Activated T-helper 2 cell treated with anti-CD3 and anti-CD28 coated beads, Interferon-gamma antibody, Interleukin-2, Interleukin-4, amounts not matched to agents 10 μg/mL and 5 μg/mL and 100 μg/mL, durations not matched to agents 14 hours and 24 hours and 36 hours (primary cell): ENCODE results near the gene ACVR2B. TPM values are rescaled to one million over a fixed set of nuclear protein-coding genes. Genes with fewer than 3 reads are reported as not detected.

Experiments used
- DNase-seq: peaks from one replicate; pipeline ENCODE4 v3.0.0; 2021; ENCODE audit warnings: low spot score
- H3K27ac Mint-ChIP-seq: one replicate; pipeline ENCODE4 v1.8.0; 2021; ENCODE audit warnings: mixed read lengths
- H3K27me3 Mint-ChIP-seq: one replicate; pipeline ENCODE4 v1.8.0; 2021; ENCODE audit warnings: low read depth, mixed read lengths
- H3K36me3 Mint-ChIP-seq: one replicate; pipeline ENCODE4 v1.8.0; 2021; ENCODE audit warnings: low read depth, mixed read lengths
- H3K4me1 Mint-ChIP-seq: one replicate; pipeline ENCODE4 v1.8.0; 2021; ENCODE audit warnings: low read depth, mixed read lengths
- H3K4me3 Mint-ChIP-seq: one replicate; pipeline ENCODE4 v1.8.0; 2021; ENCODE audit warnings: low read depth, mild to moderate bottlenecking, moderate library complexity, mixed read lengths
- H3K9me3 Mint-ChIP-seq: one replicate; pipeline ENCODE4 v1.8.0; 2021; ENCODE audit warnings: mixed read lengths
- intact Hi-C: fragments of 100-400 bp; cut with micrococcal nuclease; formaldehyde crosslinking; loops from one replicate; pipeline ENCODE4 v1.15.1; 2023
- total RNA-seq: library from RNA; stranded (reverse); gene quantifications from 2 replicates; pipeline ENCODE4 v1.2.3, GENCODE V29; 2022

Gene ACVR2B
- total RNA-seq, 1 donor from 2014 or later = 12.0 TPM

DNA sequence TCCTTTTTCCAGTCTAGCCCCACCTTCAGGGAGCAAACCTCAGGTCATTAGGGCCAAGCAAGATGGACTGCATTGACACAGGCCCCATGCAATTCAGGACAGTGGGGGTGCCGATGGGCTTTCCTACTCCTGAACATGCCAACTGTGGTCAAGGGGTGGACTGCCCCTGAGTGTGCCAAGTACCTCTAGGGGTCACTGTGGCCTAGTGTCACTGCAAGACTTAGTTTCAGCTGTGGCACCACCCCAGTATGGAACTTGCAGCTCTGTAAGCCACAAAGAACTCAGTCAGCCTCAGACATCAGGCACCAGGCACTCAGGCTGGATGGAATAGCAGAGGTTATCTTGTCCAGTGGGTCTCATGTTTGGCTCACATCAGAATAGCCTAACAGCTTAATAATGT lies 74.8 kb downstream of the ACVR2B start:
- intact Hi-C loops = no loop called here
- H3K4me3 Mint-ChIP-seq = no peak overlapping the region
- DNase-seq = no peak
- no peaks in the 10 kb centered on the region for H3K4me1 Mint-ChIP-seq
- no peaks in the 10 kb centered on the region for H3K27me3 Mint-ChIP-seq
- no peak overlapping the region for H3K27ac Mint-ChIP-seq
- no peaks in the 10 kb centered on the region for H3K9me3 Mint-ChIP-seq
- H3K36me3 Mint-ChIP-seq = peaks cover 25% of the 10 kb centered on the region

- no peak for DNase-seq
- intact Hi-C loops = no loop called here
- Mint-ChIP-seq H3K9me3 (no peaks in the 10 kb centered on the region), H3K36me3 (no peaks in the 10 kb centered on the region), H3K4me3 (no peak overlapping the region), H3K4me1 (no peaks in the 10 kb centered on the region), H3K27ac (no peak overlapping the region), H3K27me3 (no peaks in the 10 kb centered on the region)
Observed at GRCh38 chr3:38532529-38532928, 78.8 kb downstream of the ACVR2B start.

GRCh38 chr3:38533285-38533976 lies 79.7 kb downstream of the ACVR2B start:
- intact Hi-C loops = no loop called here

DNA sequence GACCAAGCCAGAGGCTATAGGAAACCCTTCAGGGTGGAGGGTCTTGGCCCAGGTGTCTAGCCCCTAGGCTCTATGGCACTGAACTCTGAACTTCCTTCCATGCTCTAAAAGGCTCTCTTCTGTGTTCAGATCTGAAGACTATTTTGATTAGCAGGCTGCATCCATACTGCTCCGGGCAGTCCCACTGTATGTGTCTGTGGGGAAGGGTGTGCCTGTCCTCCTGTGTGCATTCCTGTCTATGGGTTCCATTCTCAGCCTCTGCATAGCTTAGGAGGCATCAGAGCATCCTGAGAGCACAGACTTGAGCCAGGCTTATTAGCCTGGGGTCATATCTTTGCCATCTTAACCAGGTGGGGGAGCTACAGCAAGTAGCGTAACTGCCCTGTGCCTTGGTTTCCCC lies 80.5 kb downstream of the ACVR2B start:
- no peaks in the 10 kb centered on the region for H3K36me3 Mint-ChIP-seq
- H3K4me3 Mint-ChIP-seq = no peak overlapping the region
- no peak overlapping the region for H3K27ac Mint-ChIP-seq
- no peaks in the 10 kb centered on the region for H3K4me1 Mint-ChIP-seq
- no peaks in the 10 kb centered on the region for H3K27me3 Mint-ChIP-seq
- intact Hi-C loops = no loop called here
- DNase-seq = no peak
- no peaks in the 10 kb centered on the region for H3K9me3 Mint-ChIP-seq

More at GRCh38 chr3:38533285-38533976, 79.7 kb downstream of the ACVR2B start:
- no peaks in the 10 kb centered on the region for H3K4me1 Mint-ChIP-seq
- H3K27ac Mint-ChIP-seq = no peak overlapping the region
- no peaks in the 10 kb centered on the region for H3K36me3 Mint-ChIP-seq
- H3K9me3 Mint-ChIP-seq = no peaks in the 10 kb centered on the region
- H3K4me3 Mint-ChIP-seq = no peak overlapping the region
- DNase-seq = no peak
- no peaks in the 10 kb centered on the region for H3K27me3 Mint-ChIP-seq

DNA sequence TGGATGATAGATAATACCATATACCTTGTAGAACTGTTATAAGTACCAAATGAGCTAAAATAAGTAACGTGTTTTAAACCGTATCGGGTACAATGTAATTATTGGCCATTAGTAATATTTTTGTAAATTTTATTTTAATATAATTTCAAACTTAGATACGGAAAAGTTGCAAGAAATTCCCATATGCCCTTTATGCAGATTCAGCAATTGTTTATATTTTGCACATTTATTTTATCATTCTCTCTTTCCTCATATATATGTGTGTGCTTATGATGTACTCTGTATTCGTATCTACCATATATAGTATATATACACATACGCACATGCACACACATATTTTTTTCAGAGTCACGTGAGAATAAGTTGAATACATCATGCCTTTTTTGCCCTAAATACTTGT lies 80.9 kb downstream of the ACVR2B start:
- Mint-ChIP-seq H3K27me3 (no peaks in the 10 kb centered on the region), H3K4me3 (no peak overlapping the region), H3K4me1 (no peaks in the 10 kb centered on the region), H3K36me3 (no peaks in the 10 kb centered on the region), H3K27ac (no peak overlapping the region), H3K9me3 (no peaks in the 10 kb centered on the region)
- intact Hi-C loops = no loop called here
- no peak for DNase-seq

DNA sequence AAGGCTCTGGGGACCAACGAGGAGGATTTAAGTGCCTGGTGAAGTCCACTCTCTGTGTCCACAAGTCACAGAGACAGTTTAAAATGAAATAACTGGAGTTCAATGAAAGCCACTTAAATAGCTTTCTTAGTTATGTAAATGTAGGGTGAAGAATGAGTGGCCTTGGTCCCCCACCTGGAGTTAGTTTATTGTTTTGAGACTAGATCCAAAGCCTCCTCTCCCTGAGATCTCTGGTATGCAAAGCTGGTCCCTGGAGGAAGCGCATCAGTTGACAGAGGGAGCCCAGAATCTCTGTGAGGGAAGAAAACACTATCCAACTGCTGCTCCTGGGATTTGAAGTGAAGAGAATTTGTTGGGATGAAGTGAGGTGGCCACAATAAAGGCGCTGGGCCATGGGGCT lies 83.0 kb downstream of the ACVR2B start:
- intact Hi-C loops = no loop called here
- DNase-seq = no peak
- no peaks in the 10 kb centered on the region for H3K9me3 Mint-ChIP-seq
- no peak overlapping the region for H3K27ac Mint-ChIP-seq
- no peaks in the 10 kb centered on the region for H3K4me1 Mint-ChIP-seq
- no peaks in the 10 kb centered on the region for H3K27me3 Mint-ChIP-seq
- no peaks in the 10 kb centered on the region for H3K36me3 Mint-ChIP-seq
- no peak overlapping the region for H3K4me3 Mint-ChIP-seq

DNA sequence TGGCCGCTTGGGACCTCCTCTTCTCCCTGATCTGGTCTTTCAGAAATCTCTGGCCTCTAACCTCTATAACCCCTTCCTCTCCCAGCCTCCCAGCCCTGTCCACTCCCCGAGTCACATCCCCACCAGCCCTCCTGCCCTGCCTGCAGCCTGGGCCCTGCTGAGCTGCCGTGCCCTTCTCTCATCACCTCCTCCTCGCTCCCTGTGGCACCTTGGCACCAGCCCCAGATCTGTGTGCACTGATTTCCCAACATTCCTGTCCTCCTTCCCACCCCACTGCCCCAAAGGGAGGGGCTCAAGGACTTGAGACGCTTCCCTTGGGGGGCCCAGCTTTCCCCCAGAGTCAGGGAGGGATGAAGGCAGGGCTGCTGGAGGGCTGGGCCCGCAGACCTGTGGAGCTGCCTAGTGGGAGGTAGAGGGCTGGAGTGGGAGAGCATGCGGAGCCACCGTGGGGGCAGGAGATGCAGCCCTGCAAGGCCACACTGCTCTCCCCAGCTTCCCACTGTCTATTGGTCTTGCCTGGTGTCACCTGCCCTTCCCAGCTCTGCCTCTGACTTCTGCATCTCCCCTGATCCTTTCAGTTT lies 85.2 kb downstream of the ACVR2B start:
- H3K36me3 Mint-ChIP-seq = no peaks in the 10 kb centered on the region
- no peaks in the 10 kb centered on the region for H3K9me3 Mint-ChIP-seq
- no peak overlapping the region for H3K4me3 Mint-ChIP-seq
- H3K4me1 Mint-ChIP-seq = no peaks in the 10 kb centered on the region
- H3K27ac Mint-ChIP-seq = no peak overlapping the region
- no peak for DNase-seq
- intact Hi-C loops = no loop called here
- no peaks in the 10 kb centered on the region for H3K27me3 Mint-ChIP-seq

DNA sequence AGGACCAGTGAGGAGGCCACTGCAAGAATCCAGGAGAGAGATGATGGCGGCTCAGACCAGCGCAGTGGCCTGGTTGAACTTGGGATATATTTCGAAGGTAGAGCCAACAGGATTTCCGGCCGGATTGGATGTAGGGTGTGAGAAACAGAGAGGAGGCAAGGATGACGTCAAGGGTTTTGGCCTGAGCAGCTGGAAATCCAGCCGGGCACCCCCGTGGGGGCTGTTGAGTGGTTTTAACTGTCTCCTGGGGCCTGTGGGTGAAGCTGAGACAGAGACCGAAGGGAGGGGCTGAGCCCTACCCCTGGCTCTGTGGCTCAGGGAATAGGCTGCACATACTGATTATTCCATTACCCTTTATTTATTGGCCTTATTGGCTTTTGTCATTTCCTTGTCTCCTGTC lies 88.1 kb downstream of the ACVR2B start:
- Mint-ChIP-seq H3K36me3 (no peaks in the 10 kb centered on the region), H3K4me1 (no peaks in the 10 kb centered on the region), H3K27me3 (peaks cover 7% of the 10 kb centered on the region), H3K9me3 (no peaks in the 10 kb centered on the region), H3K27ac (no peak overlapping the region), H3K4me3 (no peak overlapping the region)
- intact Hi-C loops = no loop called here
- DNase-seq = no peak

Other genes with a start within 250 kb of the ACVR2B start
- gene SLC22A13, start 188.1 kb upstream of the ACVR2B start, total RNA-seq = 0.51 and 0.78 TPM in 2 replicates
- gene SLC22A14, start 171.6 kb upstream of the ACVR2B start, total RNA-seq = not detected in 2 replicates
- 8.6 and 11.8 TPM in 2 replicates for gene XYLB, start 107.1 kb upstream of the ACVR2B start, total RNA-seq
- gene EXOG, start 42.5 kb downstream of the ACVR2B start, total RNA-seq = 13.7 and 14.0 TPM in 2 replicates
- gene SCN5A, start 195.8 kb downstream of the ACVR2B start, total RNA-seq = not detected in 2 replicates